SKM-1 treated with dmso at 0.1 percent for 144 hours (cell line): Measurements from ENCODE around the gene EVI5L.
A peak's percentile ranks its signal among the peaks of the same experiment; 100 is the strongest.
"Not testable (repeated sequence)": the region's sequence is repeated elsewhere in the genome, so short reads cannot be mapped to it uniquely, and the experiment has no call there.

Source experiments
- DNase-seq: peaks from one replicate; lab custom pipeline; 2025; ENCODE audit not compliant: unreplicated experiment; lab: John Stamatoyannopoulos, UW

The EVI5L gene

DNA sequence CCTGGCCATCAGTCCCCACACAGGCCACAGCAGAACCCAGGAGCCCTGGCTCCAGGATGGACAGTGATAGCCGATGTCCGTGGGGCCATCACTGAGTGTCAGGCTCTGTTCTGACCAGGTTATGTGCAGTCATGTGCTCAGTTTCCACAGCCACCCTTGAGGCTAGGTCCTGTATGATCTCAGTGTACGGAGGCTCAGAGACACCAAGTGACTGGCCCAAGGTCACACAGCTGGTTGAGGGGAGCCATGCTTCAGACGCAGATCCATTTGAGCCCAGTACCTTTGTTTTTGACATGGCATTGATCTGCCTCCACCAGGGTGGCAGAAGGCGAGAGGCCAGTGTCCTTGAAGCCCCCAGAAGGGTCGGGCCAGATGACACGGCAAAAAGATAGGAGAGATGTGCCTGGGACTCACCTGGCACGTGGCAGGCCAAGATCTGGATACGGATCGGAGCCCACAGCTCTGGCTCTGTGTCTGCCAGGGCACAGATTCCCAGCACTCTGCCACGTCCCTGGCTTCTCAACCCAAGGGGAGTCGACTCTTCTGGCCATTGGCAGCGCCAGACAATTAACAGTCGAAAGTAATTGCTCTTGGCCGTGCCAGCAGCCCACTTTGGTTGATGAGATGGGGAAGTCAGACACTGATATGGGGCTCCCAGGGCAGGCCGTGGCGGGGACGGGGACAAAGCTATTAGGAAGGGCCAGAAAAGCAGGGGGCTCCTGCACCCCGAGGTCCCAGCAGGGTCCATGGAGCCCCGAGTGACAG lies 15.6 kb downstream of the EVI5L start:
- DNase-seq, result no peak

DNA sequence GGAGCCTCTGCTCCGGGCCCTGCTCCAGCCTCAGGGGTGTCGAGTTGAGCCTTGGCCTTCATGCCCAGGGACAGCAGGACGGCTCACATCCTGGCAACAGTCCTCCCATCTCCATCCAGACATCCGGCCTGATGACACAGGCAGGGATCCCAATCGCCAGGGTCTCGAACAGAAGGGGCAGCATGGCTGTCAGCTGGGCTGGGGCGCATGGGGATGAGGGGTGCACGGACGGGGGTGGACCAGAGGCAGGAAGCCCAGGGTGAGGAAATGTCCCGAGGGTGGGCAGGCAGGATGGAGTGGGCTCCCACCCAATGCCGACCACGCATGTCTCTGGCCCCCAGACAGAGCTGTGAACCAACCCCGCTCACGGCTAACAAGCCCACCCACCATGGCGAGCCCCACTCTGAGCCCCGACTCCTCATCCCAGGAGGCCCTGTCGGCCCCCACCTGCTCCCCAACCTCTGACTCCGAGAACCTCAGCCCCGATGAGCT lies 16.2 kb downstream of the EVI5L start:
- no peak for DNase-seq

DNA sequence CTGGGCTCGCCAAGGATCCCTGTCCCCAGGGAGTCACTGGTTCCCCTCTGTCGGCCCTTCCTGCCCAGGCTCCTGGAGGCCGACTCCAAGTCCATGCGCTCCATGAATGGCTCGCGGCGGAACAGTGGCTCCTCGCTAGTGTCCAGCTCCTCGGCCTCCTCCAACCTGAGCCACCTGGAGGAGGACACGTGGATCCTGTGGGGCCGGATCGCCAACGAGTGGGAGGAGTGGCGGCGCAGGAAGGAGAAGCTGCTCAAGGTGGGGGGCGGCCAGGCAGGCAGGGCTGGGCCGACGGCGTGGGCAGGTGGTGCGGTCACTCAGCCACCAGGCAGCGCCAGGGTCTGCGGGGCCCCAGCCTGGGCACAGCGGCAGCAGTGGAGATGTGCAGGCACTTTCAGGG lies 17.6 kb downstream of the EVI5L start:
- no peak for DNase-seq

- no peak for DNase-seq
Observed at GRCh38 chr19:7848779-7849457, 18.9 kb downstream of the EVI5L start.

GRCh38 chr19:7849631-7849999 lies 19.6 kb downstream of the EVI5L start:
- no peak for DNase-seq

DNA sequence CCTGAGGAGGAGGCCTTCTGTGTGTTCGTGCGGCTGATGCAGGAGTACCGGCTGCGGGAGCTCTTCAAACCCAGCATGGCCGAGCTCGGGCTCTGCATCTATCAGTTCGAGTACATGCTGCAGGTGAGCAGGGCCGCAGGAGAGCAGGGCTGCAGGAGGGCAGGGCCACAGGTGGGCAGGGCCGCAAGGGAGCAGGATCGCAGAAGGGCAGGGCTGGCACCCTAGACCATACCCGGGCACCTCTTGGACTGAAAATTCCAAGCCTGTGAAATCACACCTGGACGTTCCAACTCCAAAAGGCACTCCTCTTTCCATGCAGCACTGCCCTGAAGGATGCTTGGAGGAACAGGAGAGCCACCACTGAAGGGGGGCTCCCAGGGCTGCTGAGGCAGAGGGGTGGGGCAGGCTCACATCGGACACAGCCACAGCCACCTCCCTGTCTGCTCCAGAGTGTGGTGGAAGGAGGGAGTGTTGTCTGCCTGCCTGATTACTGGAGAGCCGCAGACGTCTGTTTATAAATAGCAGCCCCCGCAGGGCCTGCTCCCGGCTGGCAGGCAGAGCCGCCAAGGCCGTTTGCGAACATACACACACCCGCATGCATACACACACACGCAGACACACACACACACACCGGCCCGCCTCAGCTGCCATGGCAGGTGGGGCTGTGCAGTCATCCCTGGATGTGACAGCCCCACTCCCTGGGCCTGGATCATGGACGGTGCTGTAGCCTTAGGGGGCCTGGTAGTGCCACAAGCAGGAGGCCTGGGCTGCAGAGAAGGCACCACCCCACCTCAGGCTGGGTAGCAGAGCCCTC lies 20.2 kb downstream of the EVI5L start:
- no peak for DNase-seq

GRCh38 chr19:7850945-7851622 lies 21.1 kb downstream of the EVI5L start:
- no peak for DNase-seq

DNA sequence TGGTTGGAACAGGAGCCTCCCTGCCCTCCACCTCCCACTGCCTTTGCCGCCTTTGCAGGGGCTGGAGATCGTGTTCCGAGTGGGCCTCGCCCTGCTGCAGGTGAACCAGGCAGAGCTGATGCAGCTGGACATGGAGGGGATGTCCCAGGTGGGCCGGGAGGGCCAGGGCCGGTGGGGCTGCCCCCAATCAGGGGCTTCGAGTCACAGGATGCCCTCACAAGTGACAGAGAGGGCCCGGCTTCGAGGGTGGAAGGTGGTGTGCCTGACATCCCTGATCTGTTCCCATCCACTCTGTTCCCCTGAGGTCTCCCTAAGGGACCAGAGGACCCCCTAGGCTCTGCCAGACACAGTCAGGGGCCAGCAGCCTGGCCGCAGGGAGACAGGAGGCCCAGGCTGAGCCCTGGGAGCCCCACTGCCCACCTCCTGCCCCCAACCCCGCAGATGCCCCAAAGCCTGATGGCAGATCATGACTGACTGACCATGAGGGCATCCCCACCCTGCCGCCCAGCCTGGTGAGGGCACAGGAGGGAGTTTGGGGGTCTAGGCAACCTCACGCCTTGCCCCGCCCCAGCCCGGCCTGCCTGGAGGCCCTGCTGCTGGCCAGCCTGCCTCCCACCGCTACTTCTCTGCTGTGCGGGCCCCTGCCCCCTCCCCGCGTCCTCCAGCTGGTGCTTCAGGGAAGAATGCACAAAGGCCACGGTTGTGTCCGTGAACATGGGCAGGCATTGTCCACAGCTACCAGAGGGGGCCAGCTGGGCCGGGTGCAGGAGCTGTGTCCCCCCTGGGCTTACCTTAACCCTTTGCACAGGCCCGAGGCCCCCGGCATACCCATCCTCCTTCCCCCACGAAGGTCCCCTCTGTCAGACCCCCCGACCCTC lies 21.8 kb downstream of the EVI5L start:
- DNase-seq, result no peak

DNA sequence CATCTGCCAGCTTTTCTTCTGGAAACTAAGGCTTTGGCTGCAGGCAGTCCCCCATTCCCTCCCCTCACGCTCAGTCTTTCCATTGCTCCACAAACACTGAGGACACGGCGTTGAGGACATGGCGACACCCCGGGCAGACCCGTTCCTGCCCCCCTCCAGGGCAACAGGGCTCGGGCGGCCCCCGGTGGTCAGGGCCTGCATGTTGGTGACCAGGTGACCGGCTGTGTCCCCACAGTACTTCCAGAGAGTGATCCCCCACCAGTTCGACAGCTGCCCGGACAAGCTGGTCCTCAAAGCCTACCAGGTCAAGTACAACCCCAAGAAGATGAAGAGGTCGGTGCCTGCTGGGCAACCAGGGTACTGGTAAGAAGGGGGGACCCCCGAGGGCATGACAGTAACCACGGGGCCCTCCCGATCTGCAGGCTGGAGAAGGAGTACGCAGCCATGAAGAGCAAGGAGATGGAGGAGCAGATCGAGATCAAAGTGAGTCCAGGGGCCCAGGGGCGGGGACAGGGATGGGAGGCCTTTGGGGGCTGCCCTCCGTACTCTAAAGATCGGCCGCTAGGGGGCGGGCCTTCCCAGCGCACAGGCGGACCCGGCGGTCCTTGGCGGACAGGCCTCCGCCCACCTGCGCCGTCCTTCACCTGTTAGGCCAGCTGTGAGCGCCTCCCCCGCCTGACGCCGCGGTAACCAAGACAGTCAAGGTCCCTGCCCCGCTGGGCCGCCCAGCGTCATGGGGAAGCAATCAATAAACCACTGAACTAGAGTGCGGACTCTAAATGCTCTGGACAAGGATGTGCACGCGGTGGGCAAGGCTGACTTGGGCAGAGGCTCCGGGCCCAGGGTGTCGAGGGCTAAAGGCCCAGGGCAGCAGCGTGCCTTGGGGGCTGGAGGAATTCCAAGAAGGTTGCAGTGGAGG lies 23.1 kb downstream of the EVI5L start:
- DNase-seq, result peak; percentile 10

- DNase-seq, result no peak
Observed at GRCh38 chr19:7853770-7854128, 23.7 kb downstream of the EVI5L start.

DNA sequence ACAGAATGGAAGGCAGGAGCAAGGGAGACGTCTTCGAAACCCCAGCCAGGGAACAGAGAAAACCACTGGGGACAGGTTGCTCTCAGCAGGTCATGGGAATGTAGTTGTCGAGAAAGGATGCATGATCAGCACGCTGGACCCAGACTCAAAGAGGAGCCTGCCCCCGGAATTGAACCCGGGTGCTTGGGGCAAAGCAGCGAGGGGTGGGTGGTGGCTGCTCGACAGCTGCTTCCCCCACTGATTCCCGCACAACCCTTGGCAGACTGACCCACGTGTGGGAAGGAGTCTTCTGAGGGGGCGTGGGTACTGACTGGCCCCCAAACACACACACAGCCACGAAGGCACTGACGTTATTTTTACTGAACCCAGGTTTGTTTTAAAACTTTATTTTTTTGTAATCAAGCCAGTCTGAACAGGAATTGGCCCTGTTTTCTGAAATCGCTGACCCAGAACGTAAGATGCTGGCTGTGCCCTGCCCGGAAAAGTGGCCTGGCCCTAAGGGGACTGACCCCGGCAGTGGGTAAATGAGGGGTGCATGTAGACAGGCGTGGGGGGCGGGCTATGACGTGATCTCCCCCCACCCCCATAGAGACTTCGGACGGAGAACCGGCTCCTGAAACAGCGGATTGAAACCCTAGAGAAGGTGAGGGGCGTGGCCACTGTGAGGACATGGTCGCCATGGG lies 25.5 kb downstream of the EVI5L start:
- DNase-seq, result no peak

DNA sequence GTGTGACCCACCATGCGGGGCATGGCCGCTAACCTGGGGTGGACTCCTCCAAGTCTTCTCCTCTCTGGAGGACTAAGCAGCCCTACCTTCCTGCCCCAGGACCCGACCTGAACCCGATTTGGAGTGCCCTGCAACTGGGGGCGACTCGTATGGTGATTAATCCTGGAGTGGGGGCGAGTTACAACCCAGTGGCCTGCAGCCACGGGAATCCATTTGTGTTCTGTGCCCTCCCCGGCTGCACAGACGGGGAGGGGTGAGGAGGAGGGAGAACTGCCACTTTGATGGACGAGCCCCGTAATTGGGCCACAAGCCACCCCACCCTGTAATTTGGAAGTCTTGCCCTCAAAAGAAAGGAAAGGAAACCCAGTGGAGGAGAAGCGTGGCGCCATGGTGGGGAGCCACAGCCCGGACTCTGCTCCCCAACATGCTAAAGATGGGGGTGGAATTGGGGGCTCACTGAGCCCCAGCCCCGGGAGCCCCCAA lies 26.1 kb downstream of the EVI5L start:
- no peak for DNase-seq

DNA sequence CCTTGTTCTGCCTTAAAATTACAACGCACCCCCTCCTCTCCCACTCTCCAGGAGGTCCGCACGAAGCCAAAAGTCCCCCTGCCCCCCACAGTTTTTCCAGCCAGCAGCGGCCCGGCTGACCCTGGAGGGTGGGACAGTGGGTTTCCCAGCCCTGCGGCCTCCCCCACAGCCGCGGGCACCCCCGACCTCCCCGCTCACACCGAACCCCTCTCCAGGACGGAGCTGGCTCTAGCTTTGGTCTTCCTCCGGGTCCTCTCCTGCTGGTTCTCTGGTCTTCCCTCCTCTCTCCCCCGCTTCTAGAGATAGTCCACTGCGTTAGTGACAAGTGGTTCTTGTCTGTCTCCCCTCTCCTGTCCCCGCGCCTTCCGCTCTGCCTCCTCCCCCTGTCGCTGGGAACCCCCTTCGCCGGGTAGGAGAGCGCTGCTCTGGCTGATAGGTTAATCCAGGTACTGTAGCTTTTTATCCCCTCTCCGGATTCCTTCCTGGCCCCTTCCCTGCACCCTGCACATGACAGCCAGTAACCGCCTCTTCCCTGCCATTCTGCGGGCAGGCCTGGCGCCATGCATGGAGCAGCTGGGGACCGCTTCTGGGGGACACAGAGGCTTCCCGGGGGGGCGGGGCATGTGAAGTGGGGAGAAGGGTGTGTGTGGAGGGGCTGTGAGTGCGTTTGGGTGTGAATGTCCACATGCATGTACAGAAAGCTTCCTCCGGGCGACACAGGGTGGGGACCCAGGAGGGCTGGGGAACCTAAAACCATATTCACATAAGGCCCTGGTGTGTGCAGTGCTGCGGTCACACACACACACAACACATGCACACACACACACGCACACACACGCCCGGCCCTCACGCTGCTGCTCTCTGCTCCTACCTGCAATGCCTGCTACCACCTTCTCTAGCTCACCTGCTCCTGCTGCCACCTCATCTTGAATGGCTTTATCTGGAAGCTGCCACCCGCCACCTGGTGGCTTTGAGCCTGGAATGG lies 27.0 kb downstream of the EVI5L start:
- no peak for DNase-seq

DNA sequence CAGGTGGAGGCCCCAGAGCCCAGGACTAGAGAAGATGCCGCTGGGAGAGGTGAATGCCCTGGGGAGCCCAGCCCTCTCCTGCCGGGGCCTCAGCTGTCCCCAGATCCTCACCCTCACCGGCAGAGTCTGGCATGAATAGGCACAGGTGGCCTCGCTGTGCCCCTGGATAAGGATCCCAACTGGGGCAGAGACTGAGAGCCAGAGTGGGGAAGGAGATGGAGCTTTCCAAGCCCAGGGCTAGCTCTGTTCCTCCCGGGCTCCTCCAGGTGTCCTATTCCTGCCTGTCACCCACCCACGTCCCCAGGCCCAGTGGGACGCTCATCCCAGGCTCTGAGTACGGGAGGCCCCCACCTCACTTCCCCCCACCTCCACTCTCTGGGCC lies 27.7 kb downstream of the EVI5L start:
- DNase-seq, result no peak

DNA sequence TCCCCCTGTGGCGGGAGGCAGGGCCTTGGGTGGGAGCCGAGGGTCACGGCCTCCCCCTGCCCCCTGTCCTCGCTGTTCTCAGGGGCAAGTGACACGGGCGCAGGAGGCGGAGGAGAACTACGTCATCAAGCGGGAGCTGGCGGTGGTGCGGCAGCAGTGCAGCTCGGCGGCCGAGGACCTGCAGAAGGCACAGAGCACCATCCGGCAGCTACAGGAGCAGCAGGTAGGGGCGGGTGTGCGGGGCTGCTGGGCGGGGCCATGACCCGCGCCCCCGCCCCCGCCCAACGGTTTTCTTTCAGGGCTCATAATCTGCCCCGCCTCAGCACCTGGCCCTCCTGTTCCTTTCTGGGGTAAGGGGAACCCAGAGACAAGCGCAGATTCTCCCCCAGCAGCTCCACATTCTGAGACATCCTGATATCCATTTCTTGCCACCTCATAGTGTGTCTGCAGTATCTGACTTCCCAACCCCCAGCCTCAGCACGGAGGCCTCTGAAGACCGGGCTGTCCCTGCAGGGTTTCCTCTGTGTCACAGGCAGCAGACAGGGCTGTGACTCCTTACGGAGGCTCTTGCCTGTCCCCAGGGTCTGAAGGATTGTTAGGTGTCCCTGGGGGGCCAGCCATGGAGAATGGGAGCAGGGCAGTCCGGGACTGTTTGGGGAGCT lies 28.2 kb downstream of the EVI5L start:
- no peak for DNase-seq

DNA sequence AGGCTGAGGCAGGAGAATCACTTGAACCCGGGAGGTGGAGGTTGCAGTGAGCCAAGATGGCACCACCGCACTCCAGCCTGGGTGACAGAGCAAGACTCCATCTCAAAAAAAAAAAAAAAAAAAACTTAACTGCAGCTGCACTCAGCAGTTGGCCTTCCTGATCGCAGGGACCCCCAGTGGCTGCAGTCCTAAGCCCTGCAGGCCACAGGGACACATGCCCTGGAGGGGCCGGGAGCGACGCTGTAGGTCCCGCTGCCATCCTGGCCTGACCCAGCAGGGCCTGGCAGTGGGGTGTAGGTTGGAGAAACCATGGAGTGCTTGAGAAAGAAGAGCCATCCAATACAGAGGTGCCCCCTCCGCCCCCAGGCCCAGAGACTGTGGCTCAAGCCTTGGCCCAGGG lies 29.1 kb downstream of the EVI5L start:
- not testable (repeated sequence) for DNase-seq
